Gastroesophageal sphincter (tissue), 4 donors: ENCODE data around the gene MPRIP. TPM values are rescaled to one million over a fixed set of nuclear protein-coding genes. Genes with fewer than 3 reads are reported as not detected.

Experiments used
- ATAC-seq: fragments of 150-250 bp; one replicate; pipeline ENCODE4 v1.9.1; 2016; ENCODE audit warnings: mild to moderate bottlenecking, moderate library complexity
- H3K27ac ChIP-seq, 4 donors: fragments of 200-600 bp; sonication (generic) in 3 of 4; 1 replicate in 3 of 4; 2 replicates in 1 of 4; pipeline ENCODE4 v1.5.1; 2016 to 2019
- H3K27me3 ChIP-seq: fragments of 200-600 bp; sonication (generic); one replicate; pipeline ENCODE4 v1.5.1; 2019
- H3K36me3 ChIP-seq, 2 donors: fragments of 200-600 bp; sonication (generic); one replicate each; pipeline ENCODE4 v1.5.1; 2019; ENCODE audit warnings: control low read depth in 1 of 2
- H3K4me1 ChIP-seq, 3 donors: fragments of 200-600 bp; sonication (generic); 1 replicate in 2 of 3; 2 replicates in 1 of 3; pipeline ENCODE4 v1.5.1; 2016 to 2019; ENCODE audit warnings: control low read depth in 2 of 3
- H3K4me3 ChIP-seq, 2 donors: fragments of 200-600 bp; sonication (generic); one replicate each; pipeline ENCODE4 v1.5.1; 2019; ENCODE audit warnings: mild to moderate bottlenecking in 1 of 2, moderate library complexity in 1 of 2
- H3K9me3 ChIP-seq, 3 donors: fragments of 200-600 bp; sonication (generic); one replicate each; pipeline ENCODE4 v1.5.1; 2017 to 2019; ENCODE audit warnings: control low read depth in 2 of 3
- EP300 ChIP-seq: sonication (generic); formaldehyde crosslinking; IDR thresholded peaks from one replicate; pipeline ENCODE4 v1.6.1; 2017; ENCODE audit warnings: antibody characterized with exemption, mild to moderate bottlenecking
- POLR2A ChIP-seq, 2 donors: fragments of 450-650 bp; IDR thresholded peaks; one replicate each; pipeline ENCODE4 v1.6.1; 2017; ENCODE audit warnings: antibody characterized with exemption in 2 of 2, mild to moderate bottlenecking in 2 of 2, moderate library complexity in 1 of 2
- POLR2AphosphoS5 ChIP-seq: sonication (generic); formaldehyde crosslinking; IDR thresholded peaks from one replicate; pipeline ENCODE4 v1.6.1; 2017; ENCODE audit warnings: antibody characterized with exemption
- WGBS, 2 donors: methylation state at CpG; one replicate each; pipeline ENCODE4 v1.1.5; 2018; ENCODE audit warnings: low coverage in 1 of 2; 5-methylcytosine and 5-hydroxymethylcytosine counted together
- total RNA-seq, 4 donors: library from RNA; depleted of rRNA; stranded (reverse); fragments of >200 nt; gene quantifications; one replicate each; pipeline ENCODE4 v1.1.0, GENCODE V29; 2016
- TF ChIP-seq, protein P1 (sequence below), 4 experiments: fragments of 200-600 bp in 2 of 4; fragments of 450-650 bp in 2 of 4; sonication (generic) in 1 of 4; IDR thresholded peaks; one replicate each; pipeline ENCODE4 v1.5.1; 2017 to 2019; ENCODE audit warnings: antibody characterized with exemption in 4 of 4, mild to moderate bottlenecking in 2 of 4, moderate library complexity in 2 of 4

Gene MPRIP
- total RNA-seq, 4 donors from 2014 or later: 113 to 233 (median 155) TPM

DNA sequence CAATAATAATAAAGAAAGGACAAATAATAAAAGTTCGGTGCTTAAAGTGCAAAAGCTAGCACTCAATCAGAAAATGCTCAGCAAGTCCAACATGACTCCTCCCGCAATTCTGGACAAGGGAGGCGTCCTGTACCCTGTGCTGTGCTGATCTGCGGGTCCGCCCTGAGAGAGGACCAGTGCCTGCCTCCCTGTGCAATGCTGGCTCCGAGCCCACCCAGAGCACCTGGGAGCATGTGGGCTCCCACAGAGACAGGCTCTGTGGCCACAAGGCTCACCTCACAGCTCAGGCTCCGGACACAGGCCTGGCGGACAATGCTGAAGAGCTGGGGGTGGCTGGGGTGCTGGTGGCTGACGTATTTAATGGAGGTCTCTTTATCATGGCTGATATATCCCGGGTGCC, 183.6 kb downstream of the MPRIP start:
- Histone ChIP-seq H3K36me3 (peaks cover 0 to 100% of the 10 kb centered on the region in 2 donors), H3K4me1 (no peaks in the 10 kb centered on the region), H3K27ac (no peak overlapping the region), H3K4me3 (no peak overlapping the region), H3K9me3 (no peaks in the 10 kb centered on the region), H3K27me3 (no peaks in the 10 kb centered on the region)
- no peak for ATAC-seq
- no peak for TF ChIP-seq POLR2AphosphoS5
- 82 to 83% methylated on average over 2 to 7 of the region's 10 CpGs for WGBS, 2 donors

DNA sequence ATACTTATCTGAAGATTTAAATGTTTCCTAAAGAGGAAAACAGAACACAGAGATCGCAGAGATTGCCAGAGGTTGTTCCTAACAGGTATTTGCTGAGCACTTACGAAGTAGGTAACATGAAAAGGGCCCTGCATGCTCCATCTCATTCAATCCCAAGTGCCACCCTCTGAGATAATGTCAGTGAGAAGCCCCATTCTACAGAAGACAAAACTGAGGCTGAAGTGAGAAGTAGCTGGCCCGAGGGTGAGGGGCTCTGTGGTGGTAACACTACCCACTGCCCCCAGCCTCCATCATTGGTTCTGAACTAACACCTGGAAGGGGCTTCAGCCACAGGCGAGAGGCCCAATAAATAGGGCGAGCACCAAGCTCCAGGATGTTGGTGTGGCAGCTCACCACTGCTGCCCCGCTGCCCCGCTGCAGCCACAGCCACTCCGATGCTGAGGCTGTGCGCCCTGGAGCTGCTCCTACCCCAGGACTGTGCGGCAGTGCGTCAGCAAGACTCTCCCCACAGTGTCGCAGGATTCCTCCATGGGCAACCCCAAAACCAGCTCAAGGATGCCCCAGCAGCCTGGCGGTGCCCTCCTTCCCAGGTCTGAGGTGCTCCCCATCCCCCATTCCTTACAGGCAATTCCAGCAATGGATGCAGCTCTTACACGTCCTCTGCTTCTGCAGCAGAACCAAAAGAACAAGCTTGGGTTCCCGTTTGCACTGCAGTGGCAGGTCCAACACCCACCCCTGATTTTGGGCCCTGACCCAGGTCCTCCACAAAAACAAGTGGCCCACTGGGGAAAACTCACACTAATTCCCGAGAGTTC, 184.4 kb downstream of the MPRIP start:
- no peaks in the 10 kb centered on the region for H3K9me3 ChIP-seq
- H3K36me3 ChIP-seq: peaks cover 0 to 100% of the 10 kb centered on the region in 2 donors
- TF ChIP-seq EP300: no peak
- TF ChIP-seq POLR2A (IDR thresholded peaks at IDR 0.05): no peak
- no peak for TF ChIP-seq POLR2AphosphoS5
- TF ChIP-seq, protein P1, sequence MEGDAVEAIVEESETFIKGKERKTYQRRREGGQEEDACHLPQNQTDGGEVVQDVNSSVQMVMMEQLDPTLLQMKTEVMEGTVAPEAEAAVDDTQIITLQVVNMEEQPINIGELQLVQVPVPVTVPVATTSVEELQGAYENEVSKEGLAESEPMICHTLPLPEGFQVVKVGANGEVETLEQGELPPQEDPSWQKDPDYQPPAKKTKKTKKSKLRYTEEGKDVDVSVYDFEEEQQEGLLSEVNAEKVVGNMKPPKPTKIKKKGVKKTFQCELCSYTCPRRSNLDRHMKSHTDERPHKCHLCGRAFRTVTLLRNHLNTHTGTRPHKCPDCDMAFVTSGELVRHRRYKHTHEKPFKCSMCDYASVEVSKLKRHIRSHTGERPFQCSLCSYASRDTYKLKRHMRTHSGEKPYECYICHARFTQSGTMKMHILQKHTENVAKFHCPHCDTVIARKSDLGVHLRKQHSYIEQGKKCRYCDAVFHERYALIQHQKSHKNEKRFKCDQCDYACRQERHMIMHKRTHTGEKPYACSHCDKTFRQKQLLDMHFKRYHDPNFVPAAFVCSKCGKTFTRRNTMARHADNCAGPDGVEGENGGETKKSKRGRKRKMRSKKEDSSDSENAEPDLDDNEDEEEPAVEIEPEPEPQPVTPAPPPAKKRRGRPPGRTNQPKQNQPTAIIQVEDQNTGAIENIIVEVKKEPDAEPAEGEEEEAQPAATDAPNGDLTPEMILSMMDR (IDR thresholded peaks at IDR 0.05): no peak
- no peaks in the 10 kb centered on the region for H3K27me3 ChIP-seq
- peaks cover 0 to 2% (median 0%) of the 10 kb centered on the region in 3 donors for H3K4me1 ChIP-seq
- no peak for ATAC-seq
- H3K27ac ChIP-seq: no peak overlapping the region
- no peak overlapping the region for H3K4me3 ChIP-seq
- WGBS, 2 donors: 88 to 96% methylated on average over 2 to 3 of the region's 16 CpGs

DNA sequence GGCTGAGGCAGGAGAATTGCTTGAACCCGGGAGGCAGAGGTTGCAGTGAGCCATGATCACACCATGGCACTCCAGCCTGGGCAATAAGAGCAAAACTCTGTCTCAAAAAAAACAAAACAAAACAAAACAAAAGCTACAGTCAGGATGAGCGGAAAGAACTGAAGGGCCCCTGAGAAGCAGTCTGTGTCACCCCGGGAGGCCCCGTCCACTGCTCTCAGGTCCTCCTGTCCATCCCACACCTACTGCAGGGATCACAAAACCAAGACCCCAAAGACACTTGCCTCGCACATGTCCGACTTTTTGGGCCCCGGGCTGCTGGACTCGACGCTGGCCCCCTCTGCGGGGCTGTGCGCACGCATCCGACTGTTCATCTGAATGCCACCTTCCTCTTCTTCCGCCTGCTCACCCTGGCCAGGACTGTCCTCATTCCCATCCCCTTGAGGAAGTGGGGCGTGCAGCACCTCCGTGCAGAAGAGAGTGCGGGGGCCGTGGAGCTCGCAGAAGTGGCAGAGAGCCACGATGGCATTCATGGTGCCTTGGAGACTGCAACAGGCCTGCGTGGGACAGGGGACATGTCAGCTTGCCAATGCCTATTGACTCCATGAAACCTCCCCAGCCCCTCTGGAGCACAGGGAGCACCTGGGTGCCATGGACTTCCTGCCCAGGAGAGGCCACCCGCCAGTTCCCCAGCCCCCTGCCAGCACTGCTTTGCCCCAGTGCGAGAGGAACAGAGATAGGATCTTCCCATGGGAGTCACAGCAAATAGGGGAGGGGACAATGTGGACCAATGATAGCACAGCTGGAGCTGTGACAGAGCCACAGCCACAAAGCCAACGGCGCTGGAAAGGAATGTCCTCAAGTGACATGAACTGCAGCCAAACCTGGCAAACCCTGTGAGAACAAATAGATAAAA, 185.6 kb downstream of the MPRIP start:
- Histone ChIP-seq H3K4me1 (peaks cover 0 to 14% (median 0%) of the 10 kb centered on the region in 3 donors), H3K4me3 (no peak overlapping the region), H3K36me3 (peaks cover 0 to 100% of the 10 kb centered on the region in 2 donors), H3K9me3 (no peaks in the 10 kb centered on the region), H3K27me3 (no peaks in the 10 kb centered on the region), H3K27ac (no peak overlapping the region)
- 86 to 93% methylated on average over 3 to 10 of the region's 25 CpGs for WGBS, 2 donors
- no peak for ATAC-seq
- TF ChIP-seq POLR2A (IDR thresholded peaks at IDR 0.05) (no peak), EP300 (no peak)
- TF ChIP-seq, protein P1 (IDR thresholded peaks at IDR 0.05): no peak

- peaks cover 0 to 94% of the 10 kb centered on the region in 2 donors for H3K36me3 ChIP-seq
- H3K9me3 ChIP-seq: no peaks in the 10 kb centered on the region
- H3K27me3 ChIP-seq: no peaks in the 10 kb centered on the region
- TF ChIP-seq EP300 (no peak), POLR2AphosphoS5 (no peak), POLR2A (IDR thresholded peaks at IDR 0.05) (no peak)
- TF ChIP-seq, protein P1 (IDR thresholded peaks at IDR 0.05): no peak
- ATAC-seq: no peak
- H3K4me3 ChIP-seq: no peak overlapping the region
- peaks cover 0 to 18% (median 0%) of the 10 kb centered on the region in 3 donors for H3K4me1 ChIP-seq
- whole genome bisulfite sequencing, 2 donors: 80 to 86% methylated on average over 1 to 5 of the region's 17 CpGs
- H3K27ac ChIP-seq: no peak overlapping the region
Observed at GRCh38 chr17:17228521-17229279, 186.4 kb downstream of the MPRIP start.
